H1 (cell line): Measurements from ENCODE around the gene SMYD1. TPM values are rescaled to one million over a fixed set of nuclear protein-coding genes. Genes with fewer than 3 reads are reported as not detected.

Experiments used
- ASH2L ChIP-seq: fragments of 200-600, 300-600 bp; sonication (generic); IDR thresholded peaks from one replicate; pipeline ENCODE4 v1.7.1; 2017; ENCODE audit warnings: low read length
- BCL11A ChIP-seq, 2 experiments: IDR thresholded peaks; one replicate each; pipeline ENCODE4 v1.6.1; 2011; ENCODE audit warnings: low read depth in 2 of 2, low read length in 2 of 2, mild to moderate bottlenecking in 2 of 2
- BRCA1 ChIP-seq: IDR thresholded peaks from 2 replicates; pipeline ENCODE4 v1.6.1; 2012; ENCODE audit warnings: low read depth, low read length, improper control_type of control experiment
- CHD2 ChIP-seq: IDR thresholded peaks from 2 replicates; pipeline ENCODE4 v1.6.1; 2012; ENCODE audit warnings: low read length, improper control_type of control experiment
- EP300 ChIP-seq, 2 experiments: IDR thresholded peaks; 1 replicate in 1 of 2; 2 replicates in 1 of 2; pipeline ENCODE4 v1.6.1; 2011 to 2012; ENCODE audit warnings: low read depth in 2 of 2, low read length in 2 of 2, mild to moderate bottlenecking in 2 of 2, borderline replicate concordance in 1 of 2, inconsistent platforms in 1 of 2, moderate library complexity in 1 of 2
- MAFK ChIP-seq: IDR thresholded peaks from 2 replicates; pipeline ENCODE4 v1.6.1; 2012; ENCODE audit warnings: low read depth, mild to moderate bottlenecking, improper control_type of control experiment, low read length
- PHF8 ChIP-seq: fragments of 200-600 bp; sonication (generic); conservative IDR thresholded peaks from 2 replicates; pipeline ENCODE4 v1.7.1; 2012; ENCODE audit warnings: low read depth, mild to moderate bottlenecking, inconsistent platforms, low read length, moderate library complexity
- POU5F1 ChIP-seq: IDR thresholded peaks from 2 replicates; pipeline ENCODE4 v1.6.1; 2011; ENCODE audit warnings: low read depth, mild to moderate bottlenecking, low read length, moderate library complexity
- SIRT6 ChIP-seq: IDR thresholded peaks from one replicate; pipeline ENCODE4 v1.7.1; 2012; ENCODE audit warnings: low read length, inconsistent platforms
- SIX5 ChIP-seq: IDR thresholded peaks from 2 replicates; pipeline ENCODE4 v1.6.1; 2011; ENCODE audit warnings: mild to moderate bottlenecking, low read depth, low read length
- polyA plus RNA-seq, 7 experiments: library from polyadenylated mRNA; depleted of rRNA in 3 of 7; stranded (reverse) in 5 of 7; unstranded in 2 of 7; fragments of >200 nt in 5 of 7; fragments of 200-250 nt in 2 of 7; gene quantifications; 1 replicate in 5 of 7; 2 replicates in 1 of 7; 4 replicates in 1 of 7; pipeline versions ENCODE4 v1.2.1 to v1.2.3, GENCODE V29; 2011 to 2013; ENCODE audit warnings: missing spikeins in 2 of 7, mixed read lengths in 2 of 7
- total RNA-seq: library from RNA; stranded (reverse); fragmentation: NEBNext Ultra II Directional; extraction: Animal tissue kit (Norgen Biotek cat#: 25700); gene quantifications from 2 replicates; pipeline ENCODE4 v1.2.1, GENCODE V29; 2021
- TF ChIP-seq, protein P1 (sequence below): fragments of 300-600 bp; sonication (generic); IDR thresholded peaks from 2 replicates; pipeline ENCODE4 v1.7.1; 2012; ENCODE audit warnings: low read length, moderate library complexity, mild to moderate bottlenecking, inconsistent platforms; ENCODE audit not compliant: insufficient replicate concordance

Gene SMYD1
- total and polyA plus RNA-seq, 2 of the 8 experiments (the other 6 are each of a cell fraction or from before 2014, with no cell fraction given), result 0.06 TPM; not detected in 1

DNA sequence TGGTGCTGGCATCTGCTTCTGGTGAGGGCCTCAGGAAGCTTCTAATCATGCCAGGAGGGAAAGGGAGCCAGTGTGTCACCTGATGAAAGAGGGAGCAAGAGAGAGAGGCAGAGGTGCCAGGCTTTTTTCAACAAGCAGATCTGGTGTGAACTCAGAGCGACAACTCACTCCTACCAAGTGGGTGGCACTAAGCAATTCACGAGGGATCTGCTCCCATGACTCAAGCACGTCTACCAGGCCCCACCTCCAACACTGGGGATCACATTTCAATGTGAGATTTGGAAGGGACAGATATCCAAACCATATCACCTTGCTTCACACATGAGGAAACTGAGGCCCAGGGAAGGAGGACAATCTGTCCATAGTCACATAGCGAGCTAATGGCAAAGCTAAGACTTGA lies 41.2 kb downstream of the SMYD1 start (continued):
- TF ChIP-seq, protein P1, sequence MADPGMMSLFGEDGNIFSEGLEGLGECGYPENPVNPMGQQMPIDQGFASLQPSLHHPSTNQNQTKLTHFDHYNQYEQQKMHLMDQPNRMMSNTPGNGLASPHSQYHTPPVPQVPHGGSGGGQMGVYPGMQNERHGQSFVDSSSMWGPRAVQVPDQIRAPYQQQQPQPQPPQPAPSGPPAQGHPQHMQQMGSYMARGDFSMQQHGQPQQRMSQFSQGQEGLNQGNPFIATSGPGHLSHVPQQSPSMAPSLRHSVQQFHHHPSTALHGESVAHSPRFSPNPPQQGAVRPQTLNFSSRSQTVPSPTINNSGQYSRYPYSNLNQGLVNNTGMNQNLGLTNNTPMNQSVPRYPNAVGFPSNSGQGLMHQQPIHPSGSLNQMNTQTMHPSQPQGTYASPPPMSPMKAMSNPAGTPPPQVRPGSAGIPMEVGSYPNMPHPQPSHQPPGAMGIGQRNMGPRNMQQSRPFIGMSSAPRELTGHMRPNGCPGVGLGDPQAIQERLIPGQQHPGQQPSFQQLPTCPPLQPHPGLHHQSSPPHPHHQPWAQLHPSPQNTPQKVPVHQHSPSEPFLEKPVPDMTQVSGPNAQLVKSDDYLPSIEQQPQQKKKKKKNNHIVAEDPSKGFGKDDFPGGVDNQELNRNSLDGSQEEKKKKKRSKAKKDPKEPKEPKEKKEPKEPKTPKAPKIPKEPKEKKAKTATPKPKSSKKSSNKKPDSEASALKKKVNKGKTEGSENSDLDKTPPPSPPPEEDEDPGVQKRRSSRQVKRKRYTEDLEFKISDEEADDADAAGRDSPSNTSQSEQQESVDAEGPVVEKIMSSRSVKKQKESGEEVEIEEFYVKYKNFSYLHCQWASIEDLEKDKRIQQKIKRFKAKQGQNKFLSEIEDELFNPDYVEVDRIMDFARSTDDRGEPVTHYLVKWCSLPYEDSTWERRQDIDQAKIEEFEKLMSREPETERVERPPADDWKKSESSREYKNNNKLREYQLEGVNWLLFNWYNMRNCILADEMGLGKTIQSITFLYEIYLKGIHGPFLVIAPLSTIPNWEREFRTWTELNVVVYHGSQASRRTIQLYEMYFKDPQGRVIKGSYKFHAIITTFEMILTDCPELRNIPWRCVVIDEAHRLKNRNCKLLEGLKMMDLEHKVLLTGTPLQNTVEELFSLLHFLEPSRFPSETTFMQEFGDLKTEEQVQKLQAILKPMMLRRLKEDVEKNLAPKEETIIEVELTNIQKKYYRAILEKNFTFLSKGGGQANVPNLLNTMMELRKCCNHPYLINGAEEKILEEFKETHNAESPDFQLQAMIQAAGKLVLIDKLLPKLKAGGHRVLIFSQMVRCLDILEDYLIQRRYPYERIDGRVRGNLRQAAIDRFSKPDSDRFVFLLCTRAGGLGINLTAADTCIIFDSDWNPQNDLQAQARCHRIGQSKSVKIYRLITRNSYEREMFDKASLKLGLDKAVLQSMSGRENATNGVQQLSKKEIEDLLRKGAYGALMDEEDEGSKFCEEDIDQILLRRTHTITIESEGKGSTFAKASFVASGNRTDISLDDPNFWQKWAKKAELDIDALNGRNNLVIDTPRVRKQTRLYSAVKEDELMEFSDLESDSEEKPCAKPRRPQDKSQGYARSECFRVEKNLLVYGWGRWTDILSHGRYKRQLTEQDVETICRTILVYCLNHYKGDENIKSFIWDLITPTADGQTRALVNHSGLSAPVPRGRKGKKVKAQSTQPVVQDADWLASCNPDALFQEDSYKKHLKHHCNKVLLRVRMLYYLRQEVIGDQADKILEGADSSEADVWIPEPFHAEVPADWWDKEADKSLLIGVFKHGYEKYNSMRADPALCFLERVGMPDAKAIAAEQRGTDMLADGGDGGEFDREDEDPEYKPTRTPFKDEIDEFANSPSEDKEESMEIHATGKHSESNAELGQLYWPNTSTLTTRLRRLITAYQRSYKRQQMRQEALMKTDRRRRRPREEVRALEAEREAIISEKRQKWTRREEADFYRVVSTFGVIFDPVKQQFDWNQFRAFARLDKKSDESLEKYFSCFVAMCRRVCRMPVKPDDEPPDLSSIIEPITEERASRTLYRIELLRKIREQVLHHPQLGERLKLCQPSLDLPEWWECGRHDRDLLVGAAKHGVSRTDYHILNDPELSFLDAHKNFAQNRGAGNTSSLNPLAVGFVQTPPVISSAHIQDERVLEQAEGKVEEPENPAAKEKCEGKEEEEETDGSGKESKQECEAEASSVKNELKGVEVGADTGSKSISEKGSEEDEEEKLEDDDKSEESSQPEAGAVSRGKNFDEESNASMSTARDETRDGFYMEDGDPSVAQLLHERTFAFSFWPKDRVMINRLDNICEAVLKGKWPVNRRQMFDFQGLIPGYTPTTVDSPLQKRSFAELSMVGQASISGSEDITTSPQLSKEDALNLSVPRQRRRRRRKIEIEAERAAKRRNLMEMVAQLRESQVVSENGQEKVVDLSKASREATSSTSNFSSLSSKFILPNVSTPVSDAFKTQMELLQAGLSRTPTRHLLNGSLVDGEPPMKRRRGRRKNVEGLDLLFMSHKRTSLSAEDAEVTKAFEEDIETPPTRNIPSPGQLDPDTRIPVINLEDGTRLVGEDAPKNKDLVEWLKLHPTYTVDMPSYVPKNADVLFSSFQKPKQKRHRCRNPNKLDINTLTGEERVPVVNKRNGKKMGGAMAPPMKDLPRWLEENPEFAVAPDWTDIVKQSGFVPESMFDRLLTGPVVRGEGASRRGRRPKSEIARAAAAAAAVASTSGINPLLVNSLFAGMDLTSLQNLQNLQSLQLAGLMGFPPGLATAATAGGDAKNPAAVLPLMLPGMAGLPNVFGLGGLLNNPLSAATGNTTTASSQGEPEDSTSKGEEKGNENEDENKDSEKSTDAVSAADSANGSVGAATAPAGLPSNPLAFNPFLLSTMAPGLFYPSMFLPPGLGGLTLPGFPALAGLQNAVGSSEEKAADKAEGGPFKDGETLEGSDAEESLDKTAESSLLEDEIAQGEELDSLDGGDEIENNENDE, result no peak
- TF ChIP-seq SIX5 (no peak), POU5F1 (no peak), EP300 (IDR thresholded peaks at IDR 0.05; ENCODE audit: borderline replicate concordance in 1 of 2, low read depth in 2 of 2, low read length in 2 of 2) (no peak), ASH2L (no peak), CHD2 (no peak), PHF8 (no peak), MAFK (no peak), BRCA1 (no peak), BCL11A (IDR thresholded peaks at IDR 0.05; ENCODE audit: low read depth in 2 of 2, low read length in 2 of 2) (no peak), SIRT6 (no peak)
